HCT116 (cell line): ENCODE measurements around the gene KLK5. TPM values are rescaled to one million over a fixed set of nuclear protein-coding genes. Genes with fewer than 3 reads are reported as not detected.
A peak's percentile ranks its signal among the peaks of the same experiment; 100 is the strongest.

Source experiments
- ATAC-seq: fragments of 200-7000 bp; cut with Tn5 transposase; 2 replicates; pipeline ENCODE4 v1.9.1; 2020; ENCODE audit warnings: mild to moderate bottlenecking, moderate library complexity
- BruUV-seq: library from RNA; stranded (reverse); fragments of 400-500 nt; replicated peaks from 2 replicates; lab custom pipeline; 2021; lab: Mats Ljungman, UMichigan
- CTCF ChIA-PET: fragments of 300-600 bp; sonication (Branson Sonifier 250); formaldehyde crosslinking; loops from one replicate; lab custom pipeline; 2021; ENCODE audit warnings: antibody characterized with exemption; lab: Charles Lee
- POLR2A ChIA-PET: fragments of 300-600, 350-600 bp; sonication (Branson Sonifier 250); formaldehyde crosslinking; loops from one replicate; lab custom pipeline; 2021; ENCODE audit warnings: antibody characterized with exemption; lab: Charles Lee
- RAD21 ChIA-PET, 2 experiments: fragments of 300-600 bp; sonication (Branson Sonifier 250); formaldehyde crosslinking; loops; one replicate each; lab custom pipeline; 2023; ENCODE audit warnings: low total read pairs in 2 of 2; ENCODE audit not compliant: uncharacterized antibody in 2 of 2, unreplicated experiment in 2 of 2, low non-redundant PET in 1 of 2; lab: Charles Lee
- DNase-seq: peaks from one replicate; pipeline ENCODE4 v3.0.0-alpha.2; 2010; ENCODE audit warnings: low read depth, low spot score
- H2AFZ ChIP-seq: fragments of 200-600 bp; shearing (Covaris generic), sonication (generic); 2 replicates; pipeline ENCODE4 v1.6.1; 2017; ENCODE audit warnings: low read depth, mixed run types, mixed read lengths, antibody characterized with exemption, low read length; ENCODE audit not compliant: poor library complexity, severe bottlenecking
- H3K27ac ChIP-seq: 2 replicates; pipeline ENCODE4 v1.5.1; 2012; ENCODE audit warnings: low read depth, low read length
- H3K27me3 ChIP-seq: fragments of 200-600 bp; sonication (generic); 2 replicates; pipeline ENCODE4 v1.6.1; 2016; ENCODE audit warnings: mixed run types, low read length, mixed read lengths; ENCODE audit not compliant: insufficient read depth
- H3K36me3 ChIP-seq, 2 experiments: fragments of 200-500 bp in 1 of 2; fragments of 200-600 bp in 1 of 2; sonication (Bioruptor generic) in 1 of 2; sonication (generic) in 1 of 2; 2 replicates each; pipeline versions ENCODE4 v1.5.1 to v1.6.1; 2014 to 2016; ENCODE audit warnings: low read length in 2 of 2, inconsistent platforms in 1 of 2, mixed read lengths in 1 of 2, mixed run types in 1 of 2; ENCODE audit not compliant: insufficient read depth in 2 of 2, control insufficient read depth in 1 of 2
- H3K4me1 ChIP-seq, 2 experiments: fragments of 200-600 bp in 1 of 2; sonication (generic) in 1 of 2; 2 replicates each; pipeline versions ENCODE4 v1.5.1 to v1.6.1; 2012 to 2017; ENCODE audit warnings: low read length in 2 of 2, inconsistent platforms in 1 of 2, mild to moderate bottlenecking in 1 of 2, mixed read lengths in 1 of 2, mixed run types in 1 of 2, moderate library complexity in 1 of 2; ENCODE audit not compliant: insufficient read depth in 2 of 2, control insufficient read depth in 1 of 2
- H3K4me2 ChIP-seq: fragments of 200-600 bp; sonication (generic); 2 replicates; pipeline ENCODE4 v1.6.1; 2017; ENCODE audit warnings: mixed run types, low read length, mixed read lengths
- H3K4me3 ChIP-seq, 2 experiments: fragments of 200-600 bp in 1 of 2; sonication (generic) in 1 of 2; replicated peaks in 1 of 2; 2 replicates each; pipeline ENCODE4 v1.5.1; 2011 to 2016; ENCODE audit warnings: low read length in 2 of 2, control low read depth in 1 of 2, low read depth in 1 of 2, mild to moderate bottlenecking in 1 of 2, mixed read lengths in 1 of 2, mixed run types in 1 of 2
- H3K79me2 ChIP-seq: fragments of 200-600 bp; sonication (generic); 2 replicates; pipeline ENCODE4 v1.6.1; 2017; ENCODE audit warnings: mild to moderate bottlenecking, mixed run types, low read length, moderate library complexity, mixed read lengths; ENCODE audit not compliant: insufficient read depth
- H3K9ac ChIP-seq: fragments of 200-600 bp; sonication (generic); 2 replicates; pipeline ENCODE4 v1.6.1; 2016; ENCODE audit warnings: low read length, mixed read lengths
- H3K9me2 ChIP-seq: fragments of 200-600 bp; sonication (generic), shearing (Covaris generic); 2 replicates; pipeline ENCODE4 v1.6.1; 2017; ENCODE audit warnings: mixed run types, mild to moderate bottlenecking, moderate library complexity; ENCODE audit not compliant: insufficient read depth
- H3K9me3 ChIP-seq, 2 experiments: fragments of 200-500 bp in 1 of 2; fragments of 200-600 bp in 1 of 2; sonication (Bioruptor generic) in 1 of 2; sonication (generic) in 1 of 2; 2 replicates each; pipeline ENCODE4 v1.6.1; 2014 to 2017; ENCODE audit warnings: low read length in 2 of 2, mixed read lengths in 2 of 2, inconsistent platforms in 1 of 2, low read depth in 1 of 2, mild to moderate bottlenecking in 1 of 2, mixed run types in 1 of 2, moderate library complexity in 1 of 2; ENCODE audit not compliant: control insufficient read depth in 1 of 2, insufficient read depth in 1 of 2
- H4K20me1 ChIP-seq: fragments of 200-600 bp; sonication (generic), shearing (Covaris generic); 2 replicates; pipeline ENCODE4 v1.6.1; 2017; ENCODE audit warnings: mixed run types, mild to moderate bottlenecking, moderate library complexity; ENCODE audit not compliant: insufficient read depth
- intact Hi-C: fragments of 100-400 bp; cut with micrococcal nuclease; formaldehyde crosslinking; loops from 2 replicates; pipeline ENCODE4 v1.10.0; 2022
- total RNA-seq: library from RNA; stranded (reverse); gene quantifications from one replicate; pipeline ENCODE4 v1.2.1, GENCODE V29; 2021; ENCODE audit not compliant: unreplicated experiment
- TF ChIP-seq, protein P1 (sequence below): IDR thresholded peaks from 2 replicates; pipeline ENCODE4 v1.6.1; 2012
- TF ChIP-seq, protein P2 (sequence below): IDR thresholded peaks from 2 replicates; pipeline ENCODE4 v1.6.1; 2012; ENCODE audit warnings: low read depth

KLK5 gene
- total RNA-seq, 1 experiment from 2014 or later, result 1.2 TPM

GRCh38 chr19:50921426-50922316 lies 31.2 kb downstream of the KLK5 start:
- H3K79me2 ChIP-seq, result no peaks in the 10 kb centered on the region
- no peak overlapping the region for H3K27ac ChIP-seq
- no peaks in the 10 kb centered on the region for H3K27me3 ChIP-seq
- no peaks in the 10 kb centered on the region for H3K36me3 ChIP-seq
- TF ChIP-seq, protein P1, sequence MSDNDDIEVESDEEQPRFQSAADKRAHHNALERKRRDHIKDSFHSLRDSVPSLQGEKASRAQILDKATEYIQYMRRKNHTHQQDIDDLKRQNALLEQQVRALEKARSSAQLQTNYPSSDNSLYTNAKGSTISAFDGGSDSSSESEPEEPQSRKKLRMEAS, result peak; percentile 21; the same call in 1 of the 2 replicates
- TF ChIP-seq, protein P2, sequence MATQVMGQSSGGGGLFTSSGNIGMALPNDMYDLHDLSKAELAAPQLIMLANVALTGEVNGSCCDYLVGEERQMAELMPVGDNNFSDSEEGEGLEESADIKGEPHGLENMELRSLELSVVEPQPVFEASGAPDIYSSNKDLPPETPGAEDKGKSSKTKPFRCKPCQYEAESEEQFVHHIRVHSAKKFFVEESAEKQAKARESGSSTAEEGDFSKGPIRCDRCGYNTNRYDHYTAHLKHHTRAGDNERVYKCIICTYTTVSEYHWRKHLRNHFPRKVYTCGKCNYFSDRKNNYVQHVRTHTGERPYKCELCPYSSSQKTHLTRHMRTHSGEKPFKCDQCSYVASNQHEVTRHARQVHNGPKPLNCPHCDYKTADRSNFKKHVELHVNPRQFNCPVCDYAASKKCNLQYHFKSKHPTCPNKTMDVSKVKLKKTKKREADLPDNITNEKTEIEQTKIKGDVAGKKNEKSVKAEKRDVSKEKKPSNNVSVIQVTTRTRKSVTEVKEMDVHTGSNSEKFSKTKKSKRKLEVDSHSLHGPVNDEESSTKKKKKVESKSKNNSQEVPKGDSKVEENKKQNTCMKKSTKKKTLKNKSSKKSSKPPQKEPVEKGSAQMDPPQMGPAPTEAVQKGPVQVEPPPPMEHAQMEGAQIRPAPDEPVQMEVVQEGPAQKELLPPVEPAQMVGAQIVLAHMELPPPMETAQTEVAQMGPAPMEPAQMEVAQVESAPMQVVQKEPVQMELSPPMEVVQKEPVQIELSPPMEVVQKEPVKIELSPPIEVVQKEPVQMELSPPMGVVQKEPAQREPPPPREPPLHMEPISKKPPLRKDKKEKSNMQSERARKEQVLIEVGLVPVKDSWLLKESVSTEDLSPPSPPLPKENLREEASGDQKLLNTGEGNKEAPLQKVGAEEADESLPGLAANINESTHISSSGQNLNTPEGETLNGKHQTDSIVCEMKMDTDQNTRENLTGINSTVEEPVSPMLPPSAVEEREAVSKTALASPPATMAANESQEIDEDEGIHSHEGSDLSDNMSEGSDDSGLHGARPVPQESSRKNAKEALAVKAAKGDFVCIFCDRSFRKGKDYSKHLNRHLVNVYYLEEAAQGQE, result no peak
- no TSS peak for BruUV-seq
- peaks cover 9 to 16% of the 10 kb centered on the region in 2 experiments; a peak in 3 of 4 replicates for H3K4me1 ChIP-seq
- H3K9me2 ChIP-seq, result no peaks in the 10 kb centered on the region
- peak overlapping the region in 1 of 2 experiments; percentile 12; a peak in 1 of 4 replicates for H3K4me3 ChIP-seq
- H3K4me2 ChIP-seq, result peak overlapping the region; percentile 58
- ATAC-seq (peak; percentile 64), DNase-seq (no peak)
- ChIA-PET CTCF (interaction anchor here (0.5 to 3.1 kb wide), 36 partner anchors 9 to 669 kb away, joined by 3 to 27 read pairs (median 4); partner anchors contain the start of genes CLEC11A and KLK8), RAD21 (interaction anchor here (0.6 to 2.1 kb wide), 15 partner anchors 12 to 218 kb away, joined by 3 to 16 read pairs (median 4); no protein-coding TSS in a partner anchor), POLR2A (interaction anchor here (0.7 to 1.8 kb wide), 9 partner anchors 10 to 218 kb away, joined by 3 to 5 read pairs (median 3); partner anchors contain the start of gene KLK7)
- H3K9ac ChIP-seq, result no peak overlapping the region
- H2AFZ ChIP-seq, result peak overlapping the region; percentile 91
- H3K9me3 ChIP-seq, result no peaks in the 10 kb centered on the region
- intact Hi-C loops, result loop anchor here (1.0 to 2.0 kb wide), 4 partner anchors 127 to 384 kb away; no protein-coding TSS in a partner anchor
- no peaks in the 10 kb centered on the region for H4K20me1 ChIP-seq
